Right atrium auricular region (tissue), 2 donors: Measurements from ENCODE around the gene PSMB9. TPM values are rescaled to one million over a fixed set of nuclear protein-coding genes. Genes with fewer than 3 reads are reported as not detected.
A peak's percentile ranks its signal among the peaks of the same experiment; 100 is the strongest.

Experiments used
- DNase-seq: peaks from one replicate; pipeline ENCODE4 v3.0.0-alpha.2; 2019; ENCODE audit warnings: low spot score
- H3K27ac ChIP-seq, 2 donors: fragments of 200-600 bp; sonication (generic); 1 replicate in 1 of 2; 2 replicates in 1 of 2; pipeline ENCODE4 v1.5.1; 2016 to 2019
- H3K27me3 ChIP-seq, 2 donors: fragments of 200-600 bp; sonication (generic); one replicate each; pipeline versions ENCODE4 v1.5.1 to v1.6.0; 2017 to 2019
- H3K36me3 ChIP-seq: fragments of 200-600 bp; sonication (generic); one replicate; pipeline ENCODE4 v1.5.1; 2016
- H3K4me1 ChIP-seq, 2 donors: fragments of 200-600 bp; sonication (generic); one replicate each; pipeline versions ENCODE4 v1.5.1 to v1.6.0; 2017 to 2019
- H3K4me3 ChIP-seq, 2 donors: fragments of 200-600 bp; sonication (generic); 1 replicate in 1 of 2; 2 replicates in 1 of 2; pipeline ENCODE4 v1.5.1; 2017 to 2019; ENCODE audit warnings: mild to moderate bottlenecking in 1 of 2, moderate library complexity in 1 of 2
- H3K9me3 ChIP-seq, 2 donors: fragments of 200-600 bp; sonication (generic); one replicate each; pipeline ENCODE4 v1.5.1; 2019
- total RNA-seq, 2 donors: library from RNA; depleted of rRNA; stranded (reverse); fragments of >200 nt; gene quantifications; one replicate each; pipeline ENCODE4 v1.1.0, GENCODE V29; 2016
- TF ChIP-seq, protein P1 (sequence below), 2 donors: fragments of 200-600 bp; sonication (generic); IDR thresholded peaks; one replicate each; pipeline ENCODE4 v1.5.1; 2019; ENCODE audit warnings: antibody characterized with exemption in 2 of 2

The PSMB9 gene
- total RNA-seq, 2 donors from 2014 or later, result 10.9 to 17.6 TPM

DNA sequence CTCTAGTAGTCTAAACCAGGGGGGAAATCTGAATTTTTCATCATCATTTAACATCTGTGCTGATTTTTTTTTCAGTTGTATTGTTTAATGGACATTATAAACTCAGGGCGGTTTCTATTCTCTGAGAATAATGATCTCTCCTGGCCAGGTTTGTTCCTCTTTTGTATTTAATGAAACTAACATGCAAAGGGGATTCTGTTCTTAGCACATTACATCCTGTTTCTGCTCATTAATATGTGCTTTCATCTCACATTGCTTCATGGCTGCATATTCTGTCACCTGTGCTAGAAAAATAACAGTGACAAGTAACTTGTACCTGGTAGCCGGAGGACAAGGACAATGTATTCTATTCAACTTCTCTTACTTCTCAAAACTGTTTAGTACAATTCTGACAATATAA lies 38.0 kb upstream of the PSMB9 start:
- H3K9me3 ChIP-seq, result no peaks in the 10 kb centered on the region
- no peaks in the 10 kb centered on the region for H3K27me3 ChIP-seq
- no peaks in the 10 kb centered on the region for H3K36me3 ChIP-seq
- H3K4me3 ChIP-seq, result no peak overlapping the region
- TF ChIP-seq, protein P1, sequence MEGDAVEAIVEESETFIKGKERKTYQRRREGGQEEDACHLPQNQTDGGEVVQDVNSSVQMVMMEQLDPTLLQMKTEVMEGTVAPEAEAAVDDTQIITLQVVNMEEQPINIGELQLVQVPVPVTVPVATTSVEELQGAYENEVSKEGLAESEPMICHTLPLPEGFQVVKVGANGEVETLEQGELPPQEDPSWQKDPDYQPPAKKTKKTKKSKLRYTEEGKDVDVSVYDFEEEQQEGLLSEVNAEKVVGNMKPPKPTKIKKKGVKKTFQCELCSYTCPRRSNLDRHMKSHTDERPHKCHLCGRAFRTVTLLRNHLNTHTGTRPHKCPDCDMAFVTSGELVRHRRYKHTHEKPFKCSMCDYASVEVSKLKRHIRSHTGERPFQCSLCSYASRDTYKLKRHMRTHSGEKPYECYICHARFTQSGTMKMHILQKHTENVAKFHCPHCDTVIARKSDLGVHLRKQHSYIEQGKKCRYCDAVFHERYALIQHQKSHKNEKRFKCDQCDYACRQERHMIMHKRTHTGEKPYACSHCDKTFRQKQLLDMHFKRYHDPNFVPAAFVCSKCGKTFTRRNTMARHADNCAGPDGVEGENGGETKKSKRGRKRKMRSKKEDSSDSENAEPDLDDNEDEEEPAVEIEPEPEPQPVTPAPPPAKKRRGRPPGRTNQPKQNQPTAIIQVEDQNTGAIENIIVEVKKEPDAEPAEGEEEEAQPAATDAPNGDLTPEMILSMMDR (IDR thresholded peaks at IDR 0.05), result no peak
- H3K4me1 ChIP-seq, result no peaks in the 10 kb centered on the region
- no peak for DNase-seq
- H3K27ac ChIP-seq, result no peak overlapping the region

DNA sequence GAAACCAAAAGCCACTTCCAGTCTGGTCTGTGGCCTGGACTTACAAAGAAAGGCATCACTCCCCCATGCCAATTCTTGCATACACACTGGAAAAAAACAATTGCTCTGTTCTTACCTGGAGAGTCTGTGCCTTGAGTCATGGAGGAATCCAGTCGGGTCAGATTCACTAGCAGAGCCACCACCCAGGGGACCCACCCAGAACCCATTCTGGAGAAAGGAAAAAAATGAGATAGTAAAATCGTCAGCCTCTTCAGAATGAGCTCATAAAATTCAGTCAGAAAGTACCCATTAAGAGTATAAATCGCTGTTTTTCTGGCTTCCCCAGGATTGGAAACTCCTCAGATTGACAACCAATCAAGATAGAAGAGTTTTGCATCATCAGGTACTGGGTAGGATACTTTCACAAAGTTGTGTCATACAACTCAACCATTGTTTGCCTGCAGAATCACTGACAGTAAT lies 37.2 kb upstream of the PSMB9 start, which contains the start of gene HLA-DOB:
Gene HLA-DOB, minus strand, starts transcription at position 257 of the 459 bp plus-strand sequence. Its CDS starts 51 bp downstream, at position 206.
- TF ChIP-seq, protein P1 (IDR thresholded peaks at IDR 0.05), result no peak
- no peaks in the 10 kb centered on the region for H3K27me3 ChIP-seq
- H3K4me3 ChIP-seq, result no peak within 1 kb of the TSS
- no peaks in the 10 kb centered on the region for H3K9me3 ChIP-seq
- DNase-seq, result no peak
- no peaks in the 10 kb centered on the region for H3K4me1 ChIP-seq
- H3K27ac ChIP-seq, result no peak within 1 kb of the TSS
- H3K36me3 ChIP-seq, result no peaks in the 10 kb centered on the region

DNA sequence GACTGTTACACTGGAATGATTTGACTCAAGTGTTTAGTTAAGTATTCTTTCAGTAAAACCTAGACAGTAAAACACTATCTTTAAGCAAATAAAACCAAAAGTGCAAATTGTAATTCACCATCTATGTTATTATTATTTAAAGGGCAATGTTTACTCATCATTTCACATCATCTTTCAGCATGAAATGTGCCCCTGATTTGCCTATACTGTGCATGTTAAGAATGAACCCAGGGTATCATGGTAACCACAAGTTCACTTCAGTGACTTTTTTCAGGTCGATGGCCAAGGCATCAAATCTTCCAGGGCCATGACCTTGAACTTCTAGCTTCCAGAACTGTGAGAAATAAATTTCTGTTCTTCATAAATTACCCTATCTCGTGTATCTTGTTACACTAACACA lies 35.1 kb upstream of the PSMB9 start:
- Histone ChIP-seq H3K4me3 (no peak overlapping the region), H3K36me3 (no peaks in the 10 kb centered on the region), H3K27ac (no peak overlapping the region), H3K4me1 (no peaks in the 10 kb centered on the region), H3K9me3 (no peaks in the 10 kb centered on the region), H3K27me3 (no peaks in the 10 kb centered on the region)
- no peak for DNase-seq
- TF ChIP-seq, protein P1 (IDR thresholded peaks at IDR 0.05), result no peak

DNA sequence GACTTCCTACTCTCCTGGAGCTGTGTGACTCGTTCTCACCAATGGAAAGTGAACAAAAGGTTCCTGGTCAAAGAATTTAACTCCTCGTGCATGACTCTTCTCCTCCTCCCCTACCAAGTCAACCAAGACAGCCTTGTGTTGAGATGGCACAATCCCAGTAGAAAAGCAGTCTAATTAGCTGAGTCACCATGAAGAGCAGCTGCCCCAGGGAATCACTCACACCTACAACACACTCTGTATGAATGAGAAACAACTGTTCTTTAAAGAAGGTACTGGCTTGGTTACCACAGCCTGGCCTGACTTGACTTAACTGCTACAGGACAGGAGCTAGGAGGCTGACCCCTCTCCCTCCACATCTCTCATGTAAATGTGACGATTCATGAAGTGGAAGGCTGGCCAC lies 34.3 kb upstream of the PSMB9 start:
- H3K9me3 ChIP-seq, result no peaks in the 10 kb centered on the region
- no peak for DNase-seq

DNA sequence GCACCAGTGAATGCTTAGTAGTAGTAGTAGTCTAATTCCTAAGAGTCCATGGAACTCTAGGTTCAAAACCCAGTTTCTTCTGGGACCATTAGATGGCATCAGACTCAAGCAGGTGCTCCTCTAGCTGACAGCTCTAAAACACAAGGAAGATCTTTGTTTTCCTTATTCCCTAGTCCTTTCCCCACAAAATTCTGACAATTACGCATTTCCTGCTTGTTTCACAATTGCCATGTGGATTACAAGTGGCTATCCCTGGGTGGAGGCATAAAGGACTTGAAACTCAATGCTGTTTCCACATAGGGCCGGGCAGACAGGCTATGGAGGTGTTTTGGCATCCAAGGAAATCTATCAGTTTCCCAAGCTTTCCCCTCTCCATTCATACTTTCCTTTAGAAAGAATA lies 28.0 kb upstream of the PSMB9 start:
- H3K4me3 ChIP-seq, result no peak overlapping the region
- H3K27me3 ChIP-seq, result no peaks in the 10 kb centered on the region
- H3K4me1 ChIP-seq, result peaks cover 0 to 7% of the 10 kb centered on the region in 2 donors
- TF ChIP-seq, protein P1 (IDR thresholded peaks at IDR 0.05), result peak; percentile 29 to 63
- no peak for DNase-seq
- H3K27ac ChIP-seq, result peak overlapping the region in 1 of 2 donors; percentile 27
- peaks cover 18% of the 10 kb centered on the region for H3K36me3 ChIP-seq
- H3K9me3 ChIP-seq, result no peaks in the 10 kb centered on the region

More for the DNA sequence above, 34.3 kb upstream of the PSMB9 start:
- TF ChIP-seq, protein P1 (IDR thresholded peaks at IDR 0.05), result no peak
- H3K4me3 ChIP-seq, result no peak overlapping the region
- no peaks in the 10 kb centered on the region for H3K27me3 ChIP-seq
- no peaks in the 10 kb centered on the region for H3K36me3 ChIP-seq
- H3K27ac ChIP-seq, result no peak overlapping the region
- H3K4me1 ChIP-seq, result no peaks in the 10 kb centered on the region

DNA sequence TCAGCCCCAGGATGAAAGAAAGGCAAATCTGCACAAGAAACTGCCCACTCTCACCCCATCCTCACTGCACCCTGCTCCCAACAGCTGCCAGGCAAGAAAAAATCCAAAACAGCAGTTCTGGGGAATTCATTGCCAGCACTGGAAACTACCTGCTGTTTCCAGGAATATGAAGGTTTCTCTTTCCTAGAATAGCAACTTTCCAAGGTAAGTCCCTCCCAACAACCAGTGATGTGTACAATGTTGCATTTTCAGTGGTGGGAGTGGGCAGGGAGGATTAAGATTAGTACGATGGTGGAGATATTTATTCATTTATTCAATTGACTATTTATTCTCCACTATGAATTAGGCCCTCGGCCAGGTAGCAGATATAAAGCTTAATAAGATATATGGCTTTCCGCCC lies 27.0 kb upstream of the PSMB9 start:
- peaks cover 22% of the 10 kb centered on the region for H3K36me3 ChIP-seq
- no peak overlapping the region for H3K27ac ChIP-seq

More for the DNA sequence above, 27.0 kb upstream of the PSMB9 start:
- H3K4me1 ChIP-seq, result peaks cover 0 to 7% of the 10 kb centered on the region in 2 donors
- no peak for DNase-seq
- no peaks in the 10 kb centered on the region for H3K9me3 ChIP-seq
- TF ChIP-seq, protein P1 (IDR thresholded peaks at IDR 0.05), result no peak
- H3K27me3 ChIP-seq, result no peaks in the 10 kb centered on the region
- no peak overlapping the region for H3K4me3 ChIP-seq
